NCI-H1092 (cell line): ENCODE results near the gene TLR5.

ENCODE experiments used
- DNase-seq: peaks from one replicate; lab custom pipeline; 2025; lab: John Stamatoyannopoulos, UW

The TLR5 gene

GRCh38 chr1:223068900-223069665 is 74.0 kb downstream of the TLR5 start:
- no peak for DNase-seq

- no peak for DNase-seq
These were observed 75.1 kb downstream of the TLR5 start for GRCh38 chr1:223067914-223068313.

GRCh38 chr1:223066415-223066814 is 76.6 kb downstream of the TLR5 start:
- no peak for DNase-seq

GRCh38 chr1:223062177-223062576 is 80.9 kb downstream of the TLR5 start:
- DNase-seq, result no peak

GRCh38 chr1:223059526-223059925 is 83.5 kb downstream of the TLR5 start:
- no peak for DNase-seq
